ENCODE data around the gene ANKRD53. TPM values are rescaled to one million over a fixed set of nuclear protein-coding genes. Genes with fewer than 3 reads are reported as not detected.

The ANKRD53 gene
- total and polyA plus RNA-seq, 5 donors, result 0.71 to 3.1 (median 1.1) TPM

- Histone ChIP-seq H3K27me3 (ENCODE audit: control insufficient read depth, insufficient read depth) (no peaks in the 10 kb centered on the region), H3K27ac (ENCODE audit: low read length) (no peak overlapping the region), H3K4me1 (ENCODE audit: control insufficient read depth, insufficient read depth, low read length) (no peaks in the 10 kb centered on the region), H3K9me3 (ENCODE audit: control insufficient read depth, low read length) (no peaks in the 10 kb centered on the region), H3K4me3 (ENCODE audit: low read length) (no peak overlapping the region)
- ATAC-seq (no peak), DNase-seq (no peak)
- intact Hi-C loops (cut with DNase I), result no loop called here
- WGBS, result 91% methylated on average over 2 of the region's 2 CpGs
Measured at GRCh38 chr2:70975237-70975636, 3.2 kb upstream of the ANKRD53 start.

DNA sequence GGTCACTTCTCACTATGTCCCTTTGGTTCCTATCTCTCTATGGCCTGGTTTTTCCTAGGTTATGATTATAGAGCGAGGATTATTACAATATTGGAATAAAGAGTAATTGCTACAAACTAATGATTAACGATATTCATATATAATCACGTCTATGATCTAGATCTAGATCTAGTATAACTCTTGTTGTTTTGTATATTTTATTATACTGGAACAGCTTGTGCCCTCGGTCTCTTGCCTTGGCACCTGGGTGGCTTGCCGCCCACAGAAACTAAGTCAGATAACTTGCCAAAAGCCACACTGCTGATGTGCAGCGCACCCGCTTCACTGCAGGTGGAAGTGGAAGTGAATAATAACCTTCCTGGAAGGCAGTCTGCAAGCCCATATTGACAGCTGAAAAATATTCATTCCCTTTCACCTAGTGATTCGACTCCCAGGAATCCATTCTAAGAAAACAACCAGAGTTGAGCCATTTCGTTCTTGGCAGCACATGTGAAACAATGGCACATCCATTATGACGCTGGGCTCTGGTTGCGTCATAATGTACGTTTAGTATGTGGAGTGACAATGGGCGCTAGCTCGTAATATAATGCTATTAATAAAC, 725 bp upstream of the ANKRD53 start:
- DNase-seq (peak in 1 of 3 donors; percentile 63), ATAC-seq (peak in 1 of 2 donors; percentile 16)
- Histone ChIP-seq H3K4me1 (ENCODE audit: control insufficient read depth, insufficient read depth, low read length) (no peaks in the 10 kb centered on the region), H3K27ac (ENCODE audit: low read length) (no peak overlapping the region), H3K9me3 (ENCODE audit: control insufficient read depth, low read length) (no peaks in the 10 kb centered on the region), H3K27me3 (ENCODE audit: control insufficient read depth, insufficient read depth) (no peaks in the 10 kb centered on the region), H3K4me3 (ENCODE audit: low read length) (peak overlapping the region; percentile 75)
- intact Hi-C loops (cut with DNase I), result no loop called here
- 29% methylated on average over 14 of the region's 14 CpGs for WGBS

- H3K4me3 ChIP-seq (ENCODE audit: low read length), result peak overlapping the region; percentile 61
- no peaks in the 10 kb centered on the region for H3K27me3 ChIP-seq (ENCODE audit: control insufficient read depth, insufficient read depth)
- intact Hi-C loops (cut with DNase I), result no loop called here
- no peaks in the 10 kb centered on the region for H3K9me3 ChIP-seq (ENCODE audit: control insufficient read depth, low read length)
- WGBS, result 24% methylated on average over 19 of the region's 19 CpGs
- H3K27ac ChIP-seq (ENCODE audit: low read length), result no peak overlapping the region
- H3K4me1 ChIP-seq (ENCODE audit: control insufficient read depth, insufficient read depth, low read length), result no peaks in the 10 kb centered on the region
- ATAC-seq (no peak), DNase-seq (no peak)
Measured at GRCh38 chr2:70979180-70979488, 704 bp downstream of the ANKRD53 start.

GRCh38 chr2:70979626-70980025, 1.2 kb downstream of the ANKRD53 start:
- H3K27ac ChIP-seq (ENCODE audit: low read length), result no peak overlapping the region
- H3K27me3 ChIP-seq (ENCODE audit: control insufficient read depth, insufficient read depth), result no peaks in the 10 kb centered on the region
- no peaks in the 10 kb centered on the region for H3K9me3 ChIP-seq (ENCODE audit: control insufficient read depth, low read length)
- ATAC-seq (no peak), DNase-seq (no peak)
- H3K4me3 ChIP-seq (ENCODE audit: low read length), result no peak overlapping the region
- H3K4me1 ChIP-seq (ENCODE audit: control insufficient read depth, insufficient read depth, low read length), result no peaks in the 10 kb centered on the region
- WGBS, result 90% methylated on average over 9 of the region's 9 CpGs
- intact Hi-C loops (cut with DNase I), result no loop called here

- DNase-seq (no peak), ATAC-seq (no peak)
- no peaks in the 10 kb centered on the region for H3K4me1 ChIP-seq (ENCODE audit: control insufficient read depth, insufficient read depth, low read length)
- intact Hi-C loops (cut with DNase I), result no loop called here
- H3K4me3 ChIP-seq (ENCODE audit: low read length), result no peak overlapping the region
- no peaks in the 10 kb centered on the region for H3K27me3 ChIP-seq (ENCODE audit: control insufficient read depth, insufficient read depth)
- H3K27ac ChIP-seq (ENCODE audit: low read length), result no peak overlapping the region
- no peaks in the 10 kb centered on the region for H3K9me3 ChIP-seq (ENCODE audit: control insufficient read depth, low read length)
- 85% methylated on average over 2 of the region's 2 CpGs for WGBS
Measured at GRCh38 chr2:70981421-70981820, 3.0 kb downstream of the ANKRD53 start.

DNA sequence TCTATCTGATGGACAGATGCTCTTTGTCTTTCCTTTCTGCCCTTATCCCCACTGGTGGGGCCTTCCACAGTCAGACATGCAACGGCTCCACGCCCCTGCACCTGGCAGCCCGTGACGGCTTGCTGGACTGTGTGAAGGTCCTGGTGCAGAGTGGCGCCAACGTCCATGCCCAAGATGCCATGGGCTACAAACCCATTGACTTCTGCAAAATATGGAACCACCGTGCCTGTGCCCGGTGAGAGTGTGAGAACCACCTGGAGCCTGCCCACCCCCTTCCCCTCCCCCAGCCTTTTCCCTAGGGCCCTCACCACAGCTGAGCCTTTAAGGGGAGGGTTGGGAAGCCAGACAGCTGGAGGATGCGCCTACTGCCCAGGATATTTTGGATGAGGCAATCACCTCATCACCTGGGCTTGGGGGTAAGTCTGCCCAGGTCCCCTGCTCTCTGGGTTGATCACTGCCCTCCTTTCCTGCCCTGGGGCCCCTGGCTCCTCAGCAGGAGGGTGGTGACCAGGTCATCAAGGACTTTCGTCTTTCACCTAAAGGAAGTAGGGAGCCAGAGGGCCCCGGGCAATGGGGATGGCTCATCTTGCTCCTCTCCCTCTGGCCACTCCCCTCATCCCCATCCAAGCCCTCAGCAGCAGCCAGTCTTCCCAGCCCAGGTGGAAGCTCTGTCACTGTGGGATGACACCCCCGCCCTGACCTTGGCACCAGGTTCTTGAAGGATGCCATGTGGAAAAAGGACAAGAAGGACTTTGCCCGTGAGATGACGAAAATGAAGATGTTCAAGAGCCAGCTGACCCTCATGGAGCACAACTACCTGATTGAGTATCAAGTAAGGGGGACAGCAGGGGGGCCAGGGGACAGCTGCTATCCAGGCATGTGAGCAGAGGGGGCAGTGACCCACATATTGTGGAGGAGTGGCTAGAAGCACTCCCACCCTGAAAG, 3.7 kb downstream of the ANKRD53 start:
- intact Hi-C loops (cut with DNase I), result no loop called here
- Histone ChIP-seq H3K9me3 (ENCODE audit: control insufficient read depth, low read length) (no peaks in the 10 kb centered on the region), H3K27ac (ENCODE audit: low read length) (no peak overlapping the region), H3K27me3 (ENCODE audit: control insufficient read depth, insufficient read depth) (no peaks in the 10 kb centered on the region), H3K4me3 (ENCODE audit: low read length) (no peak overlapping the region), H3K4me1 (ENCODE audit: control insufficient read depth, insufficient read depth, low read length) (no peaks in the 10 kb centered on the region)
- WGBS, result 90% methylated on average over 14 of the region's 14 CpGs
- DNase-seq (no peak), ATAC-seq (no peak)

- H3K4me1 ChIP-seq (ENCODE audit: control insufficient read depth, insufficient read depth, low read length), result no peaks in the 10 kb centered on the region
- ATAC-seq, result no peak
- no peak for DNase-seq
- H3K4me3 ChIP-seq (ENCODE audit: low read length), result no peak overlapping the region
- H3K9me3 ChIP-seq (ENCODE audit: control insufficient read depth, low read length), result no peaks in the 10 kb centered on the region
- H3K27ac ChIP-seq (ENCODE audit: low read length), result no peak overlapping the region
- 95% methylated on average over 3 of the region's 3 CpGs for WGBS
- no peaks in the 10 kb centered on the region for H3K27me3 ChIP-seq (ENCODE audit: control insufficient read depth, insufficient read depth)
- intact Hi-C loops (cut with DNase I), result no loop called here
Measured at GRCh38 chr2:70982971-70983370, 4.5 kb downstream of the ANKRD53 start.

DNA sequence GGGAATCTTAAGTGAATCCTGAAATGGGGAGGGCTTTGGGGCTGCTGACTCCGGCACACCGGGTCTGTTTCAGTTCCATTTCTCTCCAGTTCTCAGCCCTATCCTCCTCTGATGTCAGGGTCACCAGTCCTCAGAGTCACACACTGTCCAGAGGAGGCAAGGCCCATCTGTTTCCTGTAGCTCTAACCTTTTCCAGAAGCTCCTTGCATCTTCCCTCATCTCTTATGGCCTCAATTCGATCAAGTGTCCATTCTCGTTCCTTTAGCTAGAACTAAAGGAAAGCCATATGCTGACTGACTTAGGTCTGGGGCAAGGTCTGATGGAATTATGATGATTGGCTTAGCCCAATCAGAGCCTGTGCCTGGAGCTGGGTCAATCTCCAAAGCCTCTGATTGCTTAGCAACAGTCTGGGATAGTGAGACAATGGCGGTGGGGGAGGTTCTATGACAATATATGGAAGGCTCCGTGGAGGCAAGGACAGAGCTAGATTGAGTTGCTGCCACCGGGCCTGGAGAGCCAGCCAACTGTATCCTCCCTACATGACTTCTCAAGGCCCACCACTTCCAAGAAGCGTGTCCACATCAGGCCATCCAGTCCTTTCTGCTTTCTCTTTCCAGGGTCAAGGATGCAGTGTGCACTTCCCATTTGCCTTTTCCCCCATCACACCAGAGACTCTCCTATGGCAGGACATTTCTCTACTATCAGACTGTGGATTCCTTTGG, 5.2 kb downstream of the ANKRD53 start:
- no peak overlapping the region for H3K4me3 ChIP-seq (ENCODE audit: low read length)
- ATAC-seq (no peak), DNase-seq (no peak)
- no peaks in the 10 kb centered on the region for H3K9me3 ChIP-seq (ENCODE audit: control insufficient read depth, low read length)
- no peak overlapping the region for H3K27ac ChIP-seq (ENCODE audit: low read length)
- H3K27me3 ChIP-seq (ENCODE audit: control insufficient read depth, insufficient read depth), result no peaks in the 10 kb centered on the region
- H3K4me1 ChIP-seq (ENCODE audit: control insufficient read depth, insufficient read depth, low read length), result no peaks in the 10 kb centered on the region
- intact Hi-C loops (cut with DNase I), result no loop called here
- WGBS, result 87% methylated on average over 8 of the region's 8 CpGs

DNA sequence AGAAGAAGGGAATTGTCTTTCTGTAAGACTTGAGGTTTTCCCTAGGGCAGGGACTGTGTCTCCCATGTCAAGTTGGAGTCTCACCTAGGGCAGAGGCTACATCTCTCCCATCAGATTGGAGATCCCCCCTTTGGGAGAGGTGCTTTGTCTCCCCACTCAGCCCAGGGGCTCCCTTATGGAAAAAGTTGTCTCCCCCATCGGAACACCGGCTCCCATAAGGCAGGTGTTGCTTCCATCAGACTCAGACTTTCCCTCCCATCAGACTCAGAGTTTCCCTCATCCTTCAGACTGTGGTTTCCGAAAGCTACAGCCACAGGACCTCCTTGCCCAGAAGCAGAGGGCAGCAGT, 5.8 kb downstream of the ANKRD53 start:
- WGBS, result 82% methylated on average over 3 of the region's 3 CpGs
- Histone ChIP-seq H3K9me3 (ENCODE audit: control insufficient read depth, low read length) (no peaks in the 10 kb centered on the region), H3K4me1 (ENCODE audit: control insufficient read depth, insufficient read depth, low read length) (no peaks in the 10 kb centered on the region), H3K27me3 (ENCODE audit: control insufficient read depth, insufficient read depth) (no peaks in the 10 kb centered on the region), H3K4me3 (ENCODE audit: low read length) (no peak overlapping the region), H3K27ac (ENCODE audit: low read length) (no peak overlapping the region)
- ATAC-seq, result no peak
- no peak for DNase-seq
- intact Hi-C loops (cut with DNase I), result no loop called here

- ATAC-seq (peak; percentile 66 to 81), DNase-seq (peak; percentile 59 to 86 (median 80))
- H3K27ac ChIP-seq (ENCODE audit: low read length), result no peak overlapping the region
- H3K9me3 ChIP-seq (ENCODE audit: control insufficient read depth, low read length), result no peaks in the 10 kb centered on the region
- intact Hi-C loops (cut with DNase I), result loop anchor here in 1 of 4 donors (5.0 kb wide), 1 partner anchor 292 kb away; no protein-coding TSS in a partner anchor
- no peaks in the 10 kb centered on the region for H3K4me1 ChIP-seq (ENCODE audit: control insufficient read depth, insufficient read depth, low read length)
- WGBS, result 33% methylated on average over 32 of the region's 32 CpGs
- H3K4me3 ChIP-seq (ENCODE audit: low read length), result no peak overlapping the region
- no peaks in the 10 kb centered on the region for H3K27me3 ChIP-seq (ENCODE audit: control insufficient read depth, insufficient read depth)
Measured at GRCh38 chr2:70984576-70985282, 6.3 kb downstream of the ANKRD53 start.

All from right cardiac atrium (tissue), 5 donors.